ENCODE data around the gene BNC2. TPM values are rescaled to one million over a fixed set of nuclear protein-coding genes. Genes with fewer than 3 reads are reported as not detected.

The BNC2 gene
- total and polyA plus RNA-seq, 2 of the 13 experiments (the other 11 are each of a cell fraction or from before 2014, with no cell fraction given) = not detected

DNA sequence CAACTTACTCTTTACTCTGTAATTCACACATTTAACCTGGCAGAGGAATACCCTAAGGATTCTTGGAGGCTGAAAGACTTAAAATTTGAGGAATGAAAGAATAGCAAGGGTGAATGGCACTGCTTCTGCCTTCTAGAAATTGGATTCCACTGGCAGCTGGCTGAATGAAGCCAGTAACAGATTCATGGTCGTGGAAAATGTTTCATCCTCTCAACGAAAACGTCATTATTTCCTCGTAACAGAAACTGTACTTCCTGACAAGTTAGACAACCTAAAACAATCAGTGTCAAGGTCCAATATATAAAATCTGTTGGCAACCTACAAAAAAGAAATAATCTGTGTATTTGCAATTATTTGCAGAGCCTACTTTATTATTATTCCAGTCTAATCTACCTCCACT is 39.7 kb downstream of the BNC2 start (continued):
- TF ChIP-seq ZNF124 (CRISPR knock-in tag; IDR thresholded peaks at IDR 0.05) (no peak), ZNF563 (CRISPR knock-in tag; IDR thresholded peaks at IDR 0.05) (no peak), NFYC (CRISPR knock-in tag; IDR thresholded peaks at IDR 0.05) (no peak), MED8 (CRISPR knock-in tag; IDR thresholded peaks at IDR 0.05; ENCODE audit: insufficient replicate concordance) (no peak)
- TF ChIP-seq, protein P1, sequence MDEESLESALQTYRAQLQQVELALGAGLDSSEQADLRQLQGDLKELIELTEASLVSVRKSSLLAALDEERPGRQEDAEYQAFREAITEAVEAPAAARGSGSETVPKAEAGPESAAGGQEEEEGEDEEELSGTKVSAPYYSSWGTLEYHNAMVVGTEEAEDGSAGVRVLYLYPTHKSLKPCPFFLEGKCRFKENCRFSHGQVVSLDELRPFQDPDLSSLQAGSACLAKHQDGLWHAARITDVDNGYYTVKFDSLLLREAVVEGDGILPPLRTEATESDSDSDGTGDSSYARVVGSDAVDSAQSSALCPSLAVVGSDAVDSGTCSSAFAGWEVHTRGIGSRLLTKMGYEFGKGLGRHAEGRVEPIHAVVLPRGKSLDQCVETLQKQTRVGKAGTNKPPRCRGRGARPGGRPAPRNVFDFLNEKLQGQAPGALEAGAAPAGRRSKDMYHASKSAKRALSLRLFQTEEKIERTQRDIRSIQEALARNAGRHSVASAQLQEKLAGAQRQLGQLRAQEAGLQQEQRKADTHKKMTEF (CRISPR knock-in tag; IDR thresholded peaks at IDR 0.05) = no peak
- TF ChIP-seq, protein P2, sequence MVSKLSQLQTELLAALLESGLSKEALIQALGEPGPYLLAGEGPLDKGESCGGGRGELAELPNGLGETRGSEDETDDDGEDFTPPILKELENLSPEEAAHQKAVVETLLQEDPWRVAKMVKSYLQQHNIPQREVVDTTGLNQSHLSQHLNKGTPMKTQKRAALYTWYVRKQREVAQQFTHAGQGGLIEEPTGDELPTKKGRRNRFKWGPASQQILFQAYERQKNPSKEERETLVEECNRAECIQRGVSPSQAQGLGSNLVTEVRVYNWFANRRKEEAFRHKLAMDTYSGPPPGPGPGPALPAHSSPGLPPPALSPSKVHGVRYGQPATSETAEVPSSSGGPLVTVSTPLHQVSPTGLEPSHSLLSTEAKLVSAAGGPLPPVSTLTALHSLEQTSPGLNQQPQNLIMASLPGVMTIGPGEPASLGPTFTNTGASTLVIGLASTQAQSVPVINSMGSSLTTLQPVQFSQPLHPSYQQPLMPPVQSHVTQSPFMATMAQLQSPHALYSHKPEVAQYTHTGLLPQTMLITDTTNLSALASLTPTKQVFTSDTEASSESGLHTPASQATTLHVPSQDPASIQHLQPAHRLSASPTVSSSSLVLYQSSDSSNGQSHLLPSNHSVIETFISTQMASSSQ (IDR thresholded peaks at IDR 0.05; ENCODE audit: low read depth) = no peak
- TF ChIP-seq, protein P2 (CRISPR knock-in tag; IDR thresholded peaks at IDR 0.05; ENCODE audit: borderline replicate concordance) = no peak
- TF ChIP-seq, protein P3, sequence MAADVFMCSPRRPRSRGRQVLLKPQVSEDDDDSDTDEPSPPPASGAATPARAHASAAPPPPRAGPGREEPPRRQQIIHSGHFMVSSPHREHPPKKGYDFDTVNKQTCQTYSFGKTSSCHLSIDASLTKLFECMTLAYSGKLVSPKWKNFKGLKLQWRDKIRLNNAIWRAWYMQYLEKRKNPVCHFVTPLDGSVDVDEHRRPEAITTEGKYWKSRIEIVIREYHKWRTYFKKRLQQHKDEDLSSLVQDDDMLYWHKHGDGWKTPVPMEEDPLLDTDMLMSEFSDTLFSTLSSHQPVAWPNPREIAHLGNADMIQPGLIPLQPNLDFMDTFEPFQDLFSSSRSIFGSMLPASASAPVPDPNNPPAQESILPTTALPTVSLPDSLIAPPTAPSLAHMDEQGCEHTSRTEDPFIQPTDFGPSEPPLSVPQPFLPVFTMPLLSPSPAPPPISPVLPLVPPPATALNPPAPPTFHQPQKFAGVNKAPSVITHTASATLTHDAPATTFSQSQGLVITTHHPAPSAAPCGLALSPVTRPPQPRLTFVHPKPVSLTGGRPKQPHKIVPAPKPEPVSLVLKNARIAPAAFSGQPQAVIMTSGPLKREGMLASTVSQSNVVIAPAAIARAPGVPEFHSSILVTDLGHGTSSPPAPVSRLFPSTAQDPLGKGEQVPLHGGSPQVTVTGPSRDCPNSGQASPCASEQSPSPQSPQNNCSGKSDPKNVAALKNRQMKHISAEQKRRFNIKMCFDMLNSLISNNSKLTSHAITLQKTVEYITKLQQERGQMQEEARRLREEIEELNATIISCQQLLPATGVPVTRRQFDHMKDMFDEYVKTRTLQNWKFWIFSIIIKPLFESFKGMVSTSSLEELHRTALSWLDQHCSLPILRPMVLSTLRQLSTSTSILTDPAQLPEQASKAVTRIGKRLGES (CRISPR knock-in tag; IDR thresholded peaks at IDR 0.05; ENCODE audit: borderline replicate concordance) = no peak
